Ishikawa (cell line): Measurements from ENCODE around the gene ENTPD1.

Experiments used
- CREB1 ChIP-seq: IDR thresholded peaks from 2 replicates; pipeline ENCODE4 v1.6.1; 2012; ENCODE audit warnings: low read depth
- EP300 ChIP-seq: IDR thresholded peaks from 2 replicates; pipeline ENCODE4 v1.6.1; 2012; ENCODE audit warnings: borderline replicate concordance
- MAX ChIP-seq: IDR thresholded peaks from 2 replicates; pipeline ENCODE4 v1.6.1; 2012
- RAD21 ChIP-seq: IDR thresholded peaks from 2 replicates; pipeline ENCODE4 v1.6.1; 2012; ENCODE audit warnings: low read depth
- REST ChIP-seq: IDR thresholded peaks from 2 replicates; pipeline ENCODE4 v1.6.1; 2012; ENCODE audit warnings: low read depth, mild to moderate bottlenecking
- TAF1 ChIP-seq: IDR thresholded peaks from 2 replicates; pipeline ENCODE4 v1.6.1; 2012; ENCODE audit warnings: low read depth, mild to moderate bottlenecking
- TEAD4 ChIP-seq: IDR thresholded peaks from 2 replicates; pipeline ENCODE4 v1.6.1; 2012
- TF ChIP-seq, protein P1 (sequence below): IDR thresholded peaks from 2 replicates; pipeline ENCODE4 v1.6.1; 2012

DNA sequence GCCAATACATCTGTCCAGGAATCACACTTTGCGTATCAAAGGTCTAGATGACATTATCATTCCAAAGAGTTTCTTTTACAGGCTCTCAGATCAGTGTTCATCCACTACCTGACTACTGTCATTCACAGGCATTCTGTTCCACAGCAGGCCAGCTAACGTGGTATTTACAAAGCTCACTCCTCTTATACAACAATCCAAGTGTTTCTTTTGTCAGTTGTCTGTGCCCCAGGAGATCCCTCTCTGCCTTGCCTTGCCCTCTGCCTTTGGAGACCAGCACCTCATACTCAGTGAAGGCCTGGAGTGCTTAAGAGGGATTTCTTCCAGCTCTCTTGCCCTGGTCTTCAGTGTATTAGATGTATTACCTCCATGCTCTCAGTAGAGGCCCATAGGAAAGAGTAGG lies 117.2 kb downstream of the ENTPD1 start:
- TF ChIP-seq MAX (no peak), RAD21 (no peak), TAF1 (no peak), EP300 (no peak), REST (no peak), TEAD4 (no peak), CREB1 (no peak)
- TF ChIP-seq, protein P1, sequence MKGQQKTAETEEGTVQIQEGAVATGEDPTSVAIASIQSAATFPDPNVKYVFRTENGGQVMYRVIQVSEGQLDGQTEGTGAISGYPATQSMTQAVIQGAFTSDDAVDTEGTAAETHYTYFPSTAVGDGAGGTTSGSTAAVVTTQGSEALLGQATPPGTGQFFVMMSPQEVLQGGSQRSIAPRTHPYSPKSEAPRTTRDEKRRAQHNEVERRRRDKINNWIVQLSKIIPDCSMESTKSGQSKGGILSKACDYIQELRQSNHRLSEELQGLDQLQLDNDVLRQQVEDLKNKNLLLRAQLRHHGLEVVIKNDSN = no peak
